Measurements from ENCODE around the gene HMCN1.

- no peak for TF ChIP-seq CTCF (IDR thresholded peaks at IDR 0.05)
- TF ChIP-seq POLR2A (IDR thresholded peaks at IDR 0.05): no peak
Observed at GRCh38 chr1:185787238-185787637, 53.0 kb downstream of the HMCN1 start.

Measured in adrenal gland (tissue), 5 donors.